ENCODE data around the gene PDIA4. TPM values are rescaled to one million over a fixed set of nuclear protein-coding genes. Genes with fewer than 3 reads are reported as not detected.
A peak's percentile ranks its signal among the peaks of the same experiment; 100 is the strongest.
"Not testable (repeated sequence)": the region's sequence is repeated elsewhere in the genome, so short reads cannot be mapped to it uniquely, and the experiment has no call there.

PDIA4 gene
- total RNA-seq, 1 donor from 2014 or later = 132 TPM

GRCh38 chr7:149060156-149060555 lies 31.9 kb upstream of the PDIA4 start:
- Mint-ChIP-seq H3K9me3 (no peaks in the 10 kb centered on the region), H3K36me3 (ENCODE audit: low read depth) (peaks cover 1% of the 10 kb centered on the region), H3K4me1 (ENCODE audit: low read depth) (peaks cover 5% of the 10 kb centered on the region), H3K27me3 (ENCODE audit: insufficient read depth) (no peaks in the 10 kb centered on the region), H3K4me3 (no peak overlapping the region), H3K27ac (no peak overlapping the region)
- intact Hi-C loops (cut with micrococcal nuclease) = loop anchor here (10.0 kb wide), 2 partner anchors 555 to 795 kb away; no protein-coding TSS in a partner anchor
- DNase-seq (ENCODE audit: low spot score) = no peak

GRCh38 chr7:149053885-149054284 lies 25.6 kb upstream of the PDIA4 start:
- H3K27me3 Mint-ChIP-seq (ENCODE audit: insufficient read depth) = peaks cover 6% of the 10 kb centered on the region
- H3K27ac Mint-ChIP-seq = no peak overlapping the region
- no peaks in the 10 kb centered on the region for H3K9me3 Mint-ChIP-seq
- H3K4me1 Mint-ChIP-seq (ENCODE audit: low read depth) = no peaks in the 10 kb centered on the region
- intact Hi-C loops (cut with micrococcal nuclease) = no loop called here
- H3K4me3 Mint-ChIP-seq = no peak overlapping the region
- no peak for DNase-seq (ENCODE audit: low spot score)
- no peaks in the 10 kb centered on the region for H3K36me3 Mint-ChIP-seq (ENCODE audit: low read depth)

GRCh38 chr7:149053384-149053783 lies 25.1 kb upstream of the PDIA4 start:
- intact Hi-C loops (cut with micrococcal nuclease) = no loop called here
- H3K4me3 Mint-ChIP-seq = no peak overlapping the region
- no peaks in the 10 kb centered on the region for H3K9me3 Mint-ChIP-seq
- no peaks in the 10 kb centered on the region for H3K4me1 Mint-ChIP-seq (ENCODE audit: low read depth)
- H3K36me3 Mint-ChIP-seq (ENCODE audit: low read depth) = no peaks in the 10 kb centered on the region
- no peak overlapping the region for H3K27ac Mint-ChIP-seq
- no peak for DNase-seq (ENCODE audit: low spot score)
- H3K27me3 Mint-ChIP-seq (ENCODE audit: insufficient read depth) = peaks cover 6% of the 10 kb centered on the region

DNA sequence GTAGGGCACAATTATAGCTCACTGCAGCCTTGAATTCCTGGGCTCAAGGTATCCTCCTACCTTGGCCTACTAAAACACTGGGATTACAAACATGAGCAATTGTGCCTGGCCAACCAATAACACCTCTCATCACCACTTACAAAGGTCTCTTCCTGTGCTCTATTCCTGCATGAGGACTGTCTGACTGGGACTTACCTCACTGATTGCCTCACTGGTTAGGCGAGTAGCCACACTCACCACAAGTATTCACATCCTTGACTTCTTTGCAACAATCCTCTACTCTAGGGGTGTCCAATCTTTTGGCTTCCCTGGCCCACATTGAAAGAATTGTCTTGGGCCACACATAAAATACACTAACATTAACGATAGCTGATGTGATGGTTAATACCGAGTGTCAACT lies 22.6 kb upstream of the PDIA4 start:
- DNase-seq (ENCODE audit: low spot score) = no peak
- Mint-ChIP-seq H3K27ac (no peak overlapping the region), H3K9me3 (no peaks in the 10 kb centered on the region), H3K27me3 (ENCODE audit: insufficient read depth) (peaks cover 6% of the 10 kb centered on the region), H3K4me1 (ENCODE audit: low read depth) (no peaks in the 10 kb centered on the region), H3K36me3 (ENCODE audit: low read depth) (no peaks in the 10 kb centered on the region), H3K4me3 (no peak overlapping the region)
- intact Hi-C loops (cut with micrococcal nuclease) = no loop called here

DNA sequence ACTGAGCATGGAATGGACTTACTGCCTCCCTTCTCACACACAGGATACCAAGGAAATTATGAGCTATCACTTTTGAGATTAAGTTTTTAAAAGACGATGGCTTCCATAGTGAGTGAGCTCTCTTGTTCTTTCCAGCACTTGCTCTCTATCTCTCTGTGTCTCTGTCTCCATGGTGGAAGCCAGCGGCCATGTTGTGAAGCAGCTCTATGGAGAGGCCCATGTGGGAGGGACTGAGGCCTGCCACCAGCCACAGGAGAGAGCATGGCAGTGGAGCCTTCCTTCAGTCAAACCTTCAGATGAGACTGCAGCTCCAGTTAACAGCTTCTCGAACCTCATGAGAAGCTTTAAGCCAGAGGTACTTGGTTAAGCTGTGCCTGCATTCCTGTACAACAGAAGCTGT lies 20.5 kb upstream of the PDIA4 start:
- no peaks in the 10 kb centered on the region for H3K4me1 Mint-ChIP-seq (ENCODE audit: low read depth)
- intact Hi-C loops (cut with micrococcal nuclease) = no loop called here
- DNase-seq (ENCODE audit: low spot score) = no peak
- no peak overlapping the region for H3K27ac Mint-ChIP-seq
- no peaks in the 10 kb centered on the region for H3K27me3 Mint-ChIP-seq (ENCODE audit: insufficient read depth)
- no peaks in the 10 kb centered on the region for H3K9me3 Mint-ChIP-seq
- no peak overlapping the region for H3K4me3 Mint-ChIP-seq
- no peaks in the 10 kb centered on the region for H3K36me3 Mint-ChIP-seq (ENCODE audit: low read depth)

DNA sequence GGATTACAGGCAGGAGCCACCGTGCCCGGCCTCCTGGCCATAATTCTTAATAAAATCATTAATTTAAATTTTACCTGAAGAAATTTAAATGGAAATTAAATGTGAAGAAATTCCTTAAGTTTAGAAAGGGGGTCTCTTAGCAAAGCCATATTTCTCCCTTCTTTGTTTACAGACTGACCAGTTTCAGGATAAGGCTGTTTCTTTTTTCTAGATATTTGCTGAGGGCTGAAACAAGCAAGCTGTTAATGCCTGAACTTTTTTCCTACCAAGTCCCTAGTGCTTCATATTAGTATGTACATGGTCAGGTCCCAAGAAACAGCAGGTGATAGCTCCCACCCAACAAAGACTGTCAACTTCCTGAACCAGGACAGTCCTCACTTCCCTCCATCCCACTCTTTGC lies 18.1 kb upstream of the PDIA4 start:
- DNase-seq (ENCODE audit: low spot score) = no peak
- no peak overlapping the region for H3K4me3 Mint-ChIP-seq
- no peaks in the 10 kb centered on the region for H3K36me3 Mint-ChIP-seq (ENCODE audit: low read depth)
- H3K4me1 Mint-ChIP-seq (ENCODE audit: low read depth) = no peaks in the 10 kb centered on the region
- no peak overlapping the region for H3K27ac Mint-ChIP-seq
- no peaks in the 10 kb centered on the region for H3K27me3 Mint-ChIP-seq (ENCODE audit: insufficient read depth)
- H3K9me3 Mint-ChIP-seq = no peaks in the 10 kb centered on the region
- intact Hi-C loops (cut with micrococcal nuclease) = no loop called here

DNA sequence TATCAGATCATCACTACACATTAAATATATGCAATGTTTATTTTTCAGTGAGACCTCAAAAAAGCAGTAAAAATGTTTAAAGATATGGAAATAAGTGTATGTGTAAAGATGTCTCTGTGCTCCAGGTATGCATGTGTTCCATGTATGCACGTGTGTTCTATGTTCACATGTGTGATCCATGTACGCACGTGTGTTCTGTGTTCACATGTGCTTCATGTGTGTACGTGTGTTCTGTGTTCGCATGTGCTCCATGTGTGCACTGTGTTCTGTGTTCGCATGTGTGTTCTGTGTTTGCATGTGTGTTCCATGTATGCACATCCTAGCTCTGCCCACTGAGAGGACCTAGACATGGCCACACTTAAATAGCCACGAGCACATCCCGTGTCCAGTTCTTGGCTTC lies 15.6 kb upstream of the PDIA4 start:
- intact Hi-C loops (cut with micrococcal nuclease) = no loop called here
- no peaks in the 10 kb centered on the region for H3K4me1 Mint-ChIP-seq (ENCODE audit: low read depth)
- DNase-seq (ENCODE audit: low spot score) = no peak
- no peaks in the 10 kb centered on the region for H3K27me3 Mint-ChIP-seq (ENCODE audit: insufficient read depth)
- no peak overlapping the region for H3K4me3 Mint-ChIP-seq
- no peaks in the 10 kb centered on the region for H3K36me3 Mint-ChIP-seq (ENCODE audit: low read depth)
- H3K9me3 Mint-ChIP-seq = no peaks in the 10 kb centered on the region
- H3K27ac Mint-ChIP-seq = no peak overlapping the region

DNA sequence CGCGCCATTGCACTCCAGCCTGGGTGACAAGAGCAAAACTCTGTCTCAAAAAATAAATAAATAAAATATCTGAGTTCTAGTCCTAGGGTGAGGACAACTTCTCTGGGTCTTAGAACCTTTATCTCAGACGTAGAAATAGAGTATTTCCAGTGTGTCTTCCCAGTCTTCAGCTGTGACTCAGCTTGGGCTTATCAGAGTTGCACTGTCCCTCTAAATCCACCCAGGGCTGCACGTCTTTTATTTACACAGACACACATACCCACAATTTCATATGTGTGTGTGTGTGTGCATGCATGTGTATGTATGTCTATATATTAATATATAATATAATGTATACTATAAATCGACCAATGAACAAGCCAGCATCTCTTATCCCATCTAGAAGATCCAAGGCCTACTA lies 13.0 kb upstream of the PDIA4 start:
- H3K27ac Mint-ChIP-seq = no peak overlapping the region
- no peak overlapping the region for H3K4me3 Mint-ChIP-seq
- intact Hi-C loops (cut with micrococcal nuclease) = no loop called here
- H3K9me3 Mint-ChIP-seq = peaks cover 14% of the 10 kb centered on the region
- no peaks in the 10 kb centered on the region for H3K27me3 Mint-ChIP-seq (ENCODE audit: insufficient read depth)
- no peak for DNase-seq (ENCODE audit: low spot score)
- H3K36me3 Mint-ChIP-seq (ENCODE audit: low read depth) = no peaks in the 10 kb centered on the region
- no peaks in the 10 kb centered on the region for H3K4me1 Mint-ChIP-seq (ENCODE audit: low read depth)

GRCh38 chr7:149038641-149039040 lies 10.3 kb upstream of the PDIA4 start:
- H3K27me3 Mint-ChIP-seq (ENCODE audit: insufficient read depth); H3K4me3 Mint-ChIP-seq; DNase-seq (ENCODE audit: low spot score); H3K36me3 Mint-ChIP-seq (ENCODE audit: low read depth); H3K27ac Mint-ChIP-seq; intact Hi-C loops (cut with micrococcal nuclease); H3K4me1 Mint-ChIP-seq (ENCODE audit: low read depth): not testable (repeated sequence)
- peaks cover 19% of the 10 kb centered on the region for H3K9me3 Mint-ChIP-seq

- intact Hi-C loops (cut with micrococcal nuclease) = no loop called here
- no peaks in the 10 kb centered on the region for H3K27me3 Mint-ChIP-seq (ENCODE audit: insufficient read depth)
- no peaks in the 10 kb centered on the region for H3K4me1 Mint-ChIP-seq (ENCODE audit: low read depth)
- H3K36me3 Mint-ChIP-seq (ENCODE audit: low read depth) = no peaks in the 10 kb centered on the region
- peaks cover 19% of the 10 kb centered on the region for H3K9me3 Mint-ChIP-seq
- no peak for DNase-seq (ENCODE audit: low spot score)
- no peak overlapping the region for H3K4me3 Mint-ChIP-seq
- no peak overlapping the region for H3K27ac Mint-ChIP-seq
Observed at GRCh38 chr7:149036676-149037075, 8.4 kb upstream of the PDIA4 start.

DNA sequence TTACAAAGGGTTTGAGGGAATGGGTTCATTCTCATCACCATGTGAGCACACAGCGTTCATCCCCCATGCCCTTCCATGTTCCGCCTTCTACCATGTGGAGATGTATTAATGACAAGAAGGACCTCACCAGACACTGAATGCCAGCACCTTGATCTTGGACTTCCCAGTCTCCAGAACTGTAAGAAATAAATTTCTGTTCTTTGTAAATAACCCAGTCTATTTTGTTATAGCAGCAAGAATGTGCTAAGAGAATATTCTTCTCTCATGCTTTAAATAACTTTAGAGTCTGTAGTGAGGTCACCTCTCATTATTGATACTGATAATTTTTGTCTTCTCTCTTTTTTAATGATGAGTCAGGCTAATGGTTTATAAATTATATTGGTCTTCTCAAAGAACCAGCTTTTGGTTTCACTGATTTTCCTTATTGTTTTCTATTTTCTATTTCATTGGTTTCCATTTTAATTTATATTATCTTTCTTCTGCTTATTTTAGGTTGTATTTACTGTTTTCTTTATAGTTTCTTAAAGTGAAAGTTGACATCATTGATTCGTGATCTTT lies 3.1 kb upstream of the PDIA4 start:
- intact Hi-C loops (cut with micrococcal nuclease) = no loop called here
- Mint-ChIP-seq H3K27ac (no peak overlapping the region), H3K27me3 (ENCODE audit: insufficient read depth) (peaks cover 2% of the 10 kb centered on the region)

GRCh38 chr7:149030439-149030838 lies 2.1 kb upstream of the PDIA4 start:
- DNase-seq (ENCODE audit: low spot score); H3K36me3 Mint-ChIP-seq (ENCODE audit: low read depth); intact Hi-C loops (cut with micrococcal nuclease); H3K27me3 Mint-ChIP-seq (ENCODE audit: insufficient read depth); H3K9me3 Mint-ChIP-seq; H3K27ac Mint-ChIP-seq: not testable (repeated sequence)
- Mint-ChIP-seq H3K4me1 (ENCODE audit: low read depth) (peaks cover 29% of the 10 kb centered on the region), H3K4me3 (peak overlapping the region; percentile 15)

More for the DNA sequence above, 3.1 kb upstream of the PDIA4 start:
- Mint-ChIP-seq H3K36me3 (ENCODE audit: low read depth) (peaks cover 5% of the 10 kb centered on the region), H3K4me1 (ENCODE audit: low read depth) (peaks cover 19% of the 10 kb centered on the region), H3K4me3 (no peak overlapping the region), H3K9me3 (peaks cover 5% of the 10 kb centered on the region)
- no peak for DNase-seq (ENCODE audit: low spot score)

GRCh38 chr7:149027611-149028345 lies 527 bp downstream of the PDIA4 start:
- Mint-ChIP-seq H3K36me3 (ENCODE audit: low read depth) (peaks cover 14% of the 10 kb centered on the region), H3K9me3 (no peaks in the 10 kb centered on the region), H3K27me3 (ENCODE audit: insufficient read depth) (peaks cover 2% of the 10 kb centered on the region), H3K4me3 (peak overlapping the region; percentile 98), H3K27ac (peak overlapping the region; percentile 93), H3K4me1 (ENCODE audit: low read depth) (peaks cover 36% of the 10 kb centered on the region)
- no peak for DNase-seq (ENCODE audit: low spot score)
- intact Hi-C loops (cut with micrococcal nuclease) = loop anchor here (1.0 to 10.0 kb wide), 13 partner anchors 22 to 1295 kb away; partner anchors contain the start of genes ACTR3C, CUL1, EZH2 and LRRC61

All from activated T-helper 1 cell treated with anti-CD3 and anti-CD28 coated beads, Interleukin-12 subunit alpha, Interleukin-12 subunit beta, Interleukin-2, Interleukin-4 antibody, amounts not matched to agents 30 ng/mL and 10 ng/mL and 1 ng/mL, durations not matched to agents 14 hours and 24 hours and 36 hours (primary cell).